ENCODE results near the gene FAM216B.

- TF ChIP-seq CTCF (IDR thresholded peaks at IDR 0.05; ENCODE audit: low read length) (no peak), EZH2 (IDR thresholded peaks at IDR 0.05; ENCODE audit: borderline replicate concordance, low read length) (no peak)
These were observed 23.0 kb downstream of the FAM216B start for GRCh38 chr13:42804244-42804874.

Data from OCI-LY1 (cell line).